ENCODE measurements around the gene TMEM231.

Gene TMEM231

DNA sequence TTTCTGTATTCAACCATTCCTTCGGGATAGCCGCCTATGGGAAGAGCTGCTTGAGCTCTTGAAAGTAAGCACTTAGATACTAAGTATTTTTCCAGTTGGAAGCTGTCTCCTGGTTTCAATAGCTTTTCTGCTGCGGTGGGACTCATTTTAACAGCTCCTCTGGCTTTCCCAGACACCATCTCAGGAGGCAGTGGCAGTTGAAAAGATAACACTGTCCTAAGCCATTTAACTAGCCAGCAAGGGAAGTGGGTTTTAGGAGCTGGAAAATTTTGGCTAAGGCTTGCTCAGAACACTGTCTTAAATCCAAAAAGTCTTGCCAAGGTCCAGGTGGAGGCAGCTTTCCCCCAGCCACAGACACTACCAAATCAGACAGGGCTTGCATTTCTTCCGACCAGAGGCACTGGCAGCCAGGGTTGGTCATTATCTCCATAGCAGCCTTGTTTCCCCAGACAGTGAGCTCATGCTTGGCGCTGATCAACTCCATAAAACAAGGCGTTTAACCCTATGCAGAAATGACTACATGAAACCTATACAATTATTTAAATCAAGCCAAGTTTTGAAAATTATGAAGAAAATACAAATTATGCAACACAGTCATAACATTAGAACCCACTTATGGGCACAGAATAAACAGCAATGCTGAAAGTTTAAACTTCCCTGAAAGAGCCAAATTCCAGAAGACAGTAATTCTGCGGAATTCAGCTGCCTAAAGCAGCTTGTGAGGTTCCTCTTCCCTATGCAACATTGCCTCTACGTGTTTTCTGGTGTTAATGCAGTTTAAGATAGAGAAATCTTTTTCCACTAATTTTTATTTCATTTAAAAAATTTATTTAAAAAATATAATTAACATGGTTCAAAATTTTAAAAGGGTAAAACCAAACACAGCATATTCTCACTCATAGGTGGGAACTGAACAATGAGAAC, 35.1 kb upstream of the TMEM231 start:
- H3K4me3 ChIP-seq (ENCODE audit: low read depth, low read length, poor library complexity, severe bottlenecking), result no peak overlapping the region
- H3K79me2 ChIP-seq (ENCODE audit: insufficient read depth, low read length), result no peaks in the 10 kb centered on the region
- no peaks in the 10 kb centered on the region for H3K9me3 ChIP-seq (ENCODE audit: low read length)
- H3K27ac ChIP-seq (ENCODE audit: low read depth, low read length, poor library complexity, severe bottlenecking), result no peak overlapping the region
- peaks cover 18% of the 10 kb centered on the region for H3K36me3 ChIP-seq (ENCODE audit: insufficient read depth, low read length)
- no peak overlapping the region for H3K9ac ChIP-seq (ENCODE audit: low read length)
- H3K9me2 ChIP-seq (ENCODE audit: low read depth, low read length), result no peaks in the 10 kb centered on the region
- TF ChIP-seq EZH2 (IDR thresholded peaks at IDR 0.05; ENCODE audit: borderline replicate concordance, low read length), result no peak
- TF ChIP-seq, protein P1, sequence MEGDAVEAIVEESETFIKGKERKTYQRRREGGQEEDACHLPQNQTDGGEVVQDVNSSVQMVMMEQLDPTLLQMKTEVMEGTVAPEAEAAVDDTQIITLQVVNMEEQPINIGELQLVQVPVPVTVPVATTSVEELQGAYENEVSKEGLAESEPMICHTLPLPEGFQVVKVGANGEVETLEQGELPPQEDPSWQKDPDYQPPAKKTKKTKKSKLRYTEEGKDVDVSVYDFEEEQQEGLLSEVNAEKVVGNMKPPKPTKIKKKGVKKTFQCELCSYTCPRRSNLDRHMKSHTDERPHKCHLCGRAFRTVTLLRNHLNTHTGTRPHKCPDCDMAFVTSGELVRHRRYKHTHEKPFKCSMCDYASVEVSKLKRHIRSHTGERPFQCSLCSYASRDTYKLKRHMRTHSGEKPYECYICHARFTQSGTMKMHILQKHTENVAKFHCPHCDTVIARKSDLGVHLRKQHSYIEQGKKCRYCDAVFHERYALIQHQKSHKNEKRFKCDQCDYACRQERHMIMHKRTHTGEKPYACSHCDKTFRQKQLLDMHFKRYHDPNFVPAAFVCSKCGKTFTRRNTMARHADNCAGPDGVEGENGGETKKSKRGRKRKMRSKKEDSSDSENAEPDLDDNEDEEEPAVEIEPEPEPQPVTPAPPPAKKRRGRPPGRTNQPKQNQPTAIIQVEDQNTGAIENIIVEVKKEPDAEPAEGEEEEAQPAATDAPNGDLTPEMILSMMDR (IDR thresholded peaks at IDR 0.05; ENCODE audit: low read length), result no peak
- no peaks in the 10 kb centered on the region for H4K20me1 ChIP-seq (ENCODE audit: insufficient read depth, low read length)
- no peak overlapping the region for H3K4me2 ChIP-seq (ENCODE audit: low read length)
- H2AFZ ChIP-seq (ENCODE audit: low read length), result no peak overlapping the region
- H3K4me1 ChIP-seq (ENCODE audit: insufficient read depth, low read length, severe bottlenecking), result peaks cover 12% of the 10 kb centered on the region
- no peaks in the 10 kb centered on the region for H3K27me3 ChIP-seq (ENCODE audit: insufficient read depth, low read length)
- no peaks in the 10 kb centered on the region for H3F3A ChIP-seq (ENCODE audit: insufficient read depth, low read length)

GRCh38 chr16:75589306-75589705, 33.3 kb upstream of the TMEM231 start:
- Histone ChIP-seq H3K36me3 (ENCODE audit: insufficient read depth, low read length) (peaks cover 14% of the 10 kb centered on the region), H3K4me3 (ENCODE audit: low read depth, low read length, poor library complexity, severe bottlenecking) (no peak overlapping the region), H3K4me2 (ENCODE audit: low read length) (no peak overlapping the region), H4K20me1 (ENCODE audit: insufficient read depth, low read length) (no peaks in the 10 kb centered on the region), H3K27ac (ENCODE audit: low read depth, low read length, poor library complexity, severe bottlenecking) (no peak overlapping the region), H3K79me2 (ENCODE audit: insufficient read depth, low read length) (no peaks in the 10 kb centered on the region), H3K9ac (ENCODE audit: low read length) (no peak overlapping the region), H2AFZ (ENCODE audit: low read length) (no peak overlapping the region), H3K4me1 (ENCODE audit: insufficient read depth, low read length, severe bottlenecking) (peaks cover 4% of the 10 kb centered on the region), H3K27me3 (ENCODE audit: insufficient read depth, low read length) (no peaks in the 10 kb centered on the region), H3K9me3 (ENCODE audit: low read length) (no peaks in the 10 kb centered on the region), H3F3A (ENCODE audit: insufficient read depth, low read length) (no peaks in the 10 kb centered on the region), H3K9me2 (ENCODE audit: low read depth, low read length) (no peaks in the 10 kb centered on the region)
- TF ChIP-seq, protein P1 (IDR thresholded peaks at IDR 0.05; ENCODE audit: low read length), result no peak
- no peak for TF ChIP-seq EZH2 (IDR thresholded peaks at IDR 0.05; ENCODE audit: borderline replicate concordance, low read length)

- Histone ChIP-seq H4K20me1 (ENCODE audit: insufficient read depth, low read length) (no peaks in the 10 kb centered on the region), H3K27me3 (ENCODE audit: insufficient read depth, low read length) (no peaks in the 10 kb centered on the region), H3K9me3 (ENCODE audit: low read length) (no peaks in the 10 kb centered on the region), H3K4me2 (ENCODE audit: low read length) (no peak overlapping the region), H3K79me2 (ENCODE audit: insufficient read depth, low read length) (no peaks in the 10 kb centered on the region), H3K4me3 (ENCODE audit: low read depth, low read length, poor library complexity, severe bottlenecking) (no peak overlapping the region), H3F3A (ENCODE audit: insufficient read depth, low read length) (no peaks in the 10 kb centered on the region), H3K36me3 (ENCODE audit: insufficient read depth, low read length) (peaks cover 9% of the 10 kb centered on the region), H3K9me2 (ENCODE audit: low read depth, low read length) (no peaks in the 10 kb centered on the region), H3K27ac (ENCODE audit: low read depth, low read length, poor library complexity, severe bottlenecking) (no peak overlapping the region), H3K4me1 (ENCODE audit: insufficient read depth, low read length, severe bottlenecking) (peaks cover 9% of the 10 kb centered on the region), H2AFZ (ENCODE audit: low read length) (no peak overlapping the region), H3K9ac (ENCODE audit: low read length) (no peak overlapping the region)
- TF ChIP-seq, protein P1 (IDR thresholded peaks at IDR 0.05; ENCODE audit: low read length), result no peak
- TF ChIP-seq EZH2 (IDR thresholded peaks at IDR 0.05; ENCODE audit: borderline replicate concordance, low read length), result no peak
Observed at GRCh38 chr16:75588716-75589115, 32.7 kb upstream of the TMEM231 start.
